Activated naive CD8-positive, alpha-beta T cell treated with anti-CD3 and anti-CD28 coated beads for 36 hours (primary cell): ENCODE measurements around the gene LMOD3. TPM values are rescaled to one million over a fixed set of nuclear protein-coding genes. Genes with fewer than 3 reads are reported as not detected.

Source experiments
- DNase-seq: peaks from one replicate; pipeline ENCODE4 v3.0.0; 2021
- H3K27ac Mint-ChIP-seq: one replicate; pipeline ENCODE4 v1.8.0; 2022; ENCODE audit warnings: mild to moderate bottlenecking, moderate library complexity, mixed read lengths
- H3K27me3 Mint-ChIP-seq: one replicate; pipeline ENCODE4 v1.8.0; 2022; ENCODE audit warnings: mild to moderate bottlenecking, mixed read lengths
- H3K36me3 Mint-ChIP-seq: one replicate; pipeline ENCODE4 v1.8.0; 2021; ENCODE audit warnings: mild to moderate bottlenecking, mixed read lengths
- H3K4me1 Mint-ChIP-seq: one replicate; pipeline ENCODE4 v1.8.0; 2021; ENCODE audit warnings: mixed read lengths
- H3K4me3 Mint-ChIP-seq: one replicate; pipeline ENCODE4 v1.8.0; 2022; ENCODE audit warnings: mild to moderate bottlenecking, moderate library complexity, mixed read lengths
- H3K9me3 Mint-ChIP-seq: one replicate; pipeline ENCODE4 v1.8.0; 2022; ENCODE audit warnings: mixed read lengths
- total RNA-seq, 2 experiments: library from RNA; stranded (reverse); gene quantifications; one replicate each; pipeline ENCODE4 v1.2.3, GENCODE V29; 2021

LMOD3 gene
- total RNA-seq, 2 experiments from 2014 or later, result not detected

DNA sequence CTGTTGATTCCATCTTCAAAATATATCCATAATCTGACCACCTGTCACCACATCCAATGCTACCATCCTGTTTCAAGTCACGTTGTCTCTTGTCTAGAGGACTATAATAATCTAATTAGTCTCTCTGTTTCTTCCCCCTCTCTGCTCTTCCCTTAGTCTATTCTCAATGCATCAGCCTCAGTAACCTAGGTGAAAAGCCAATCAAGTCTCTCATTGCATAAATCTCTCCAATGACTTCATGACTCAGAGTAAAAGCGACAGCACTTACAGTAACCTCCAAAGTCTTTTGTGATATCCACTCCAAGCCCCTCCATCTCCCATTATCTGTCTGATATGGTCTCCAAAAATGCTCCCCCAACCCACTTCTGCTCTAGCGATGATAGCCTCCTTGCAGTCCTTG lies 49.5 kb downstream of the LMOD3 start:
- no peaks in the 10 kb centered on the region for H3K9me3 Mint-ChIP-seq

DNA sequence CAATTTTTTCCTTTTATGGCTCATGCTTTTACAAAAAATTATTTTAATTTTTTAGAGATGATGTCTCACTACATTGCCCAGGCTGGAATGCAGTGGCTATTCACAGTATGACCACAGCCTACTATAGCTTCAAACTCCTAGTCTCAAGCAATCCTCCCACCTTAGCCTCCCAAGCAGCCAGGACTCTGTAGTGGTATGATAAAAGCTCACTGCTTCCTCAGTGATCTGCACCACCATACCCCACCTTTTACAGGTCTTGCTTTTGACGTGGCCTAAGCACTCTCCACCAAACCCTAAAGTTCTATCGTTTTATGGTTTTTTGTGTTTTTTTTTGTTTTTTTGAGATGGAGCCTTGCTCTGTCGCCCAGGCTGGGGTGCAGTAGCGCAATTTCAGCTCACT lies 56.3 kb downstream of the LMOD3 start:
- Mint-ChIP-seq H3K4me3 (no peak overlapping the region), H3K27ac (peak overlapping the region; percentile 74), H3K9me3 (peaks cover 2% of the 10 kb centered on the region), H3K27me3 (no peaks in the 10 kb centered on the region), H3K4me1 (peaks cover 34% of the 10 kb centered on the region), H3K36me3 (peaks cover 28% of the 10 kb centered on the region)
- no peak for DNase-seq

More for the DNA sequence above, 49.5 kb downstream of the LMOD3 start:
- DNase-seq, result no peak
- no peak overlapping the region for H3K4me3 Mint-ChIP-seq
- H3K4me1 Mint-ChIP-seq, result peaks cover 24% of the 10 kb centered on the region
- no peak overlapping the region for H3K27ac Mint-ChIP-seq
- H3K36me3 Mint-ChIP-seq, result peaks cover 24% of the 10 kb centered on the region
- no peaks in the 10 kb centered on the region for H3K27me3 Mint-ChIP-seq

DNA sequence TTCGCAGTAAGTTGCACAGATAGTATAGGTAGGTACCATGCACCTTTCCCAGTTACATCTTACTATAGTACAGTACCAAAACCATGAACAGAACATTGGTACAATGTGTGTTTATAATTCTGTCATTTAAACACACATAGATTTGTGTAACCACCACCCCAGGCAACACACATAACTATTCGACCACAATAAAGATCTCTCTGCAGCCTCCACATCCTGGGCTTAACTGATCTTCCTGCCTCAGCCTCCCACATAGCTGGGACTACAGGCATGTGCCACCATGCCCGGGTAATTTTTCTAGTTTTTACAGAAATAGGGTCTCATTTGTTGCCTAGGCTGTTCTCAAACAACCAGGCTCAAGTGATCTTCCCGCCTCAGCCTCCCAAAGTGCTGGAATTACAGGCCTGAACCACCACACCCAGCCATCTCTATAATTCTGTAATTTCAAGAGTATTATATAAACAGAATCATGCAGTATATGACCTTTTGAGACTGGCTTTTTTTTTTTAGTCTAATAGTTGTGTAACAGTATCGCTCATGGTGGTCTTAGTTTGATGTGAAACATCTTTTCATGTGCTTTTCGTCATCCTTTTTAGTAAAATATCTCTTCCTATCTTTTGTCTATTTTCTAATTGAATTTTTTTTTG lies 57.0 kb downstream of the LMOD3 start:
- no peak for DNase-seq
- peaks cover 34% of the 10 kb centered on the region for H3K4me1 Mint-ChIP-seq
- H3K27ac Mint-ChIP-seq, result peak overlapping the region; percentile 74
- H3K27me3 Mint-ChIP-seq, result no peaks in the 10 kb centered on the region
- peak overlapping the region; percentile 6 for H3K4me3 Mint-ChIP-seq
- H3K36me3 Mint-ChIP-seq, result peaks cover 34% of the 10 kb centered on the region
- peaks cover 2% of the 10 kb centered on the region for H3K9me3 Mint-ChIP-seq

- no peak overlapping the region for H3K4me3 Mint-ChIP-seq
- H3K36me3 Mint-ChIP-seq, result peaks cover 49% of the 10 kb centered on the region
- H3K4me1 Mint-ChIP-seq, result peaks cover 46% of the 10 kb centered on the region
- no peak overlapping the region for H3K27ac Mint-ChIP-seq
- no peak for DNase-seq
- H3K27me3 Mint-ChIP-seq, result no peaks in the 10 kb centered on the region
- peaks cover 7% of the 10 kb centered on the region for H3K9me3 Mint-ChIP-seq
These were observed 58.8 kb downstream of the LMOD3 start for GRCh38 chr3:69063636-69064035.

DNA sequence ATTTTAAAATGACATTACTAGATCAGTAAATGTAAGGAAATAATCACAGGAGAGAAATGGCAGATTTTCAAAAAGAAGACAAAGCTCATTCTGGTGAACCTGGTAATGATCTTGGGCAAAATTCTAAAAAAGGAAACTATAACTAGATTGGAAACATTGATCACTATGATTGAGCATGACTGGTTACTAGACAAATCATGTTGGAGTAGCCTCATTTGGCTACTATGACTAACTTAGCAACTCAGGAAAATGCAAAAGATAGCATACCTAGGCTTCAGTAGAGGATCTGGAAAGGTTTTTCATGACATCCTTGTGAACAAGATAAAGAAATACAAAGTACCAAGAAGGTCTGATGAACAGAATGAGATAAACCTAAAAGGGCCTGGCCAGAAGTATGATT lies 62.7 kb downstream of the LMOD3 start:
- H3K4me3 Mint-ChIP-seq, result no peak overlapping the region
- peaks cover 48% of the 10 kb centered on the region for H3K36me3 Mint-ChIP-seq
- peaks cover 7% of the 10 kb centered on the region for H3K9me3 Mint-ChIP-seq
- peaks cover 32% of the 10 kb centered on the region for H3K4me1 Mint-ChIP-seq
- H3K27ac Mint-ChIP-seq, result peak overlapping the region; percentile 87
- DNase-seq, result no peak
- no peaks in the 10 kb centered on the region for H3K27me3 Mint-ChIP-seq

- Mint-ChIP-seq H3K36me3 (peaks cover 43% of the 10 kb centered on the region), H3K27ac (peak overlapping the region; percentile 87), H3K4me1 (peaks cover 24% of the 10 kb centered on the region), H3K9me3 (peaks cover 7% of the 10 kb centered on the region), H3K27me3 (no peaks in the 10 kb centered on the region), H3K4me3 (no peak overlapping the region)
- DNase-seq, result no peak
These were observed 63.5 kb downstream of the LMOD3 start for GRCh38 chr3:69058947-69059224.

GRCh38 chr3:69058180-69058946 lies 64.0 kb downstream of the LMOD3 start:
- Mint-ChIP-seq H3K9me3 (peaks cover 7% of the 10 kb centered on the region), H3K36me3 (peaks cover 40% of the 10 kb centered on the region), H3K27me3 (no peaks in the 10 kb centered on the region), H3K4me1 (peaks cover 19% of the 10 kb centered on the region), H3K4me3 (no peak overlapping the region), H3K27ac (peak overlapping the region; percentile 87)
- no peak for DNase-seq

Other genes starting within 250 kb of the LMOD3 start
- gene TAFA4, start 190.0 kb downstream of the LMOD3 start, total RNA-seq, result not detected
- 10 to 100 TPM; 10.8 to 14.1 TPM for gene EOGT, start 108.9 kb downstream of the LMOD3 start, total RNA-seq
- 10 to 100 TPM; 28.8 to 30.5 TPM for gene TMF1, start 70.3 kb downstream of the LMOD3 start, total RNA-seq
- 10 to 100 TPM; 64.1 to 74.3 TPM for gene UBA3, start 42.2 kb downstream of the LMOD3 start, total RNA-seq
- gene ARL6IP5, start 37.7 kb downstream of the LMOD3 start, total RNA-seq, result 10 to 100 TPM; 67.6 to 69.0 TPM